HEK293T (cell line): ENCODE measurements around the gene SLC8A3.

Experiments
- CTCF ChIA-PET: fragments of 350-600 bp; formaldehyde crosslinking; extraction: SDS; loops from one replicate; lab custom pipeline; 2021; ENCODE audit warnings: antibody characterized with exemption, inconsistent platforms; lab: Yijun Ruan, JAX
- POLR2A ChIA-PET: fragments of 350-600 bp; formaldehyde crosslinking; extraction: SDS; loops from one replicate; lab custom pipeline; 2020; ENCODE audit warnings: antibody characterized with exemption, inconsistent platforms; lab: Yijun Ruan, JAX
- DNase-seq: peaks from one replicate; pipeline ENCODE4 v3.0.0; 2012; ENCODE audit warnings: mixed read lengths; ENCODE audit errors: extremely low spot score
- ARNT ChIP-seq: fragments of 450-650 bp; IDR thresholded peaks from 2 replicates; pipeline ENCODE4 v1.6.1; 2017; ENCODE audit warnings: mild to moderate bottlenecking
- BHLHE40 ChIP-seq: fragments of 450-650 bp; IDR thresholded peaks from 2 replicates; pipeline ENCODE4 v1.6.1; 2016; ENCODE audit warnings: mild to moderate bottlenecking, moderate library complexity, borderline replicate concordance
- CTBP1 ChIP-seq: fragments of 450-650 bp; IDR thresholded peaks from 2 replicates; pipeline ENCODE4 v1.6.1; 2016; ENCODE audit warnings: borderline replicate concordance
- ELF4 ChIP-seq: fragments of 450-650 bp; IDR thresholded peaks from 2 replicates; pipeline ENCODE4 v1.6.1; 2017; ENCODE audit warnings: antibody characterized with exemption
- FOXA1 ChIP-seq: fragments of 450-650 bp; IDR thresholded peaks from 2 replicates; pipeline ENCODE4 v1.6.1; 2016; ENCODE audit warnings: mild to moderate bottlenecking
- FOXK2 ChIP-seq: fragments of 450-650 bp; IDR thresholded peaks from 2 replicates; pipeline ENCODE4 v1.6.1; 2016; ENCODE audit warnings: mild to moderate bottlenecking
- FOXM1 ChIP-seq: fragments of 450-650 bp; IDR thresholded peaks from 2 replicates; pipeline ENCODE4 v1.6.1; 2017; ENCODE audit warnings: mild to moderate bottlenecking, borderline replicate concordance
- HDGF ChIP-seq: fragments of 450-650 bp; IDR thresholded peaks from 2 replicates; pipeline ENCODE4 v1.6.1; 2017; ENCODE audit warnings: antibody characterized with exemption, borderline replicate concordance
- L3MBTL2 ChIP-seq: fragments of 450-650 bp; conservative IDR thresholded peaks from 2 replicates; pipeline ENCODE4 v1.6.1; 2016; ENCODE audit warnings: mild to moderate bottlenecking
- LEF1 ChIP-seq: fragments of 450-650 bp; IDR thresholded peaks from 2 replicates; pipeline ENCODE4 v1.6.1; 2017; ENCODE audit warnings: mild to moderate bottlenecking, borderline replicate concordance
- NFRKB ChIP-seq: fragments of 450-650 bp; IDR thresholded peaks from 2 replicates; pipeline ENCODE4 v1.6.1; 2016; ENCODE audit warnings: mild to moderate bottlenecking, moderate library complexity
- SP1 ChIP-seq: fragments of 450-650 bp; IDR thresholded peaks from 2 replicates; pipeline ENCODE4 v1.6.1; 2017
- SUZ12 ChIP-seq: fragments of 450-650 bp; IDR thresholded peaks from 2 replicates; pipeline ENCODE4 v1.6.1; 2016; ENCODE audit warnings: mild to moderate bottlenecking
- TARDBP ChIP-seq: fragments of 450-650 bp; IDR thresholded peaks from 2 replicates; pipeline ENCODE4 v1.6.1; 2016
- ZNF384 ChIP-seq: fragments of 450-650 bp; IDR thresholded peaks from 2 replicates; pipeline ENCODE4 v1.6.1; 2016
- TF ChIP-seq, protein P1 (sequence below): fragments of 450-650 bp; IDR thresholded peaks from 2 replicates; pipeline ENCODE4 v1.6.1; 2016

Gene SLC8A3

DNA sequence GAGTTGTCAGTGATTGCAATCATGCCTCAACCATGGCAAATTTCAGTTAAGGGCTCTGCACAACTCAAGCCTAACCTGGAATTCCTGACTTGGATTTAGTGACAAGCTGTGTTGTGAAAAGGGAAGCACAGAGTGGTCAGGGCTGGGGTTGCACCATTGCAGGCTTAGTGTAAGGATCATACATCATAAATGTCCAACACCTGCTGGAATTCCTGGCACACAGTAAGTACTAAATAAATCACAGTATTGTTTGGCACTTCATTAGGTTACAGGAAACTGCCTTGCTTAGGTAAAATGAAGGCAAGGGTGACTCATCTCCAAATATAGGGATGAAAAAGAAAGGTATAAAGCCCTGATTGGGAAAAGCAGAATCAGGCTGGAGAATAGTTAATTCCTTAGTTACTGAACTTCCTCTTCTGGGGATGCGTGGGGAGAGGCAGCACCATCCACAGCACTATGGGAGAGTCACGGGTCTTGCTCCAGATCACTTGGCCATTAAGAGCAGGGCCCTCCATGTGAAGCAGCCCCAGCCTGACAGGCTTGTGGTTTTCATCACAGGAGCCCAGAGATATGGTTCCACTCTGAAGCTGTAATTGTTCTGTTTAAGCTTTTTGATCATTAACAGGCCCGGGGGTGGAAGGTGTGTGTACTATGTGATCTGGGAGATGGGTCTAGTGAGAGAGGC is 39.7 kb downstream of the SLC8A3 start:
- ChIA-PET POLR2A (no interaction called here), CTCF (no interaction called here)
- no peak for TF ChIP-seq SUZ12
- TF ChIP-seq NFRKB, result no peak
- no peak for TF ChIP-seq LEF1
- no peak for TF ChIP-seq ARNT
- TF ChIP-seq SP1, result no peak
- no peak for TF ChIP-seq CTBP1
- TF ChIP-seq FOXM1, result no peak
- DNase-seq, result no peak

GRCh38 chr14:70148351-70148750 is 40.4 kb downstream of the SLC8A3 start:
- no peak for TF ChIP-seq FOXM1
- TF ChIP-seq, protein P1, sequence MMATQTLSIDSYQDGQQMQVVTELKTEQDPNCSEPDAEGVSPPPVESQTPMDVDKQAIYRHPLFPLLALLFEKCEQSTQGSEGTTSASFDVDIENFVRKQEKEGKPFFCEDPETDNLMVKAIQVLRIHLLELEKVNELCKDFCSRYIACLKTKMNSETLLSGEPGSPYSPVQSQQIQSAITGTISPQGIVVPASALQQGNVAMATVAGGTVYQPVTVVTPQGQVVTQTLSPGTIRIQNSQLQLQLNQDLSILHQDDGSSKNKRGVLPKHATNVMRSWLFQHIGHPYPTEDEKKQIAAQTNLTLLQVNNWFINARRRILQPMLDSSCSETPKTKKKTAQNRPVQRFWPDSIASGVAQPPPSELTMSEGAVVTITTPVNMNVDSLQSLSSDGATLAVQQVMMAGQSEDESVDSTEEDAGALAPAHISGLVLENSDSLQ, result no peak
- ChIA-PET POLR2A (no interaction called here), CTCF (no interaction called here)
- DNase-seq, result no peak

DNA sequence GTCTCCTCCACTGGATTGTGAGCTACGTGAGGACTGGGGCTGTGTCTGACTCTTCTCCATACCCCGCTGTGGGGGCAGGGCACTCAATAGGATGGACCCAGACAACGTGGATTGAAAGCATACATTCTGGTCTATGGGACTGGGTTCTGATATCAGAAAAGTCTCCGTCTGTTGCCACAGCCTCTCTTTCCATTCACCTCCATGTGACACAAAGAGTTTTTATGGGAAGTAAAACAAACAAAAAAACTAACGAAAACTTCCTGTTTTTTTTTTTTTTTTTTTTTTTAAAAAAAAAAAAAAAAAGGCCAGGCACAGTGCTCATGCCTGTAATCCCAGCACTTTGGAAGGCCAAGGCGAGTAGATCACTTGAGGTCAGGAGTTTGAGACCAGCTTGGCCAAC is 44.7 kb downstream of the SLC8A3 start:
- ChIA-PET CTCF (no interaction called here), POLR2A (no interaction called here)
- TF ChIP-seq LEF1 (no peak), SP1 (no peak), FOXM1 (no peak), ZNF384 (no peak), NFRKB (no peak), TARDBP (no peak), FOXA1 (no peak), HDGF (no peak), L3MBTL2 (no peak), CTBP1 (no peak), BHLHE40 (no peak), FOXK2 (no peak)
- TF ChIP-seq, protein P1, result no peak
- no peak for DNase-seq

DNA sequence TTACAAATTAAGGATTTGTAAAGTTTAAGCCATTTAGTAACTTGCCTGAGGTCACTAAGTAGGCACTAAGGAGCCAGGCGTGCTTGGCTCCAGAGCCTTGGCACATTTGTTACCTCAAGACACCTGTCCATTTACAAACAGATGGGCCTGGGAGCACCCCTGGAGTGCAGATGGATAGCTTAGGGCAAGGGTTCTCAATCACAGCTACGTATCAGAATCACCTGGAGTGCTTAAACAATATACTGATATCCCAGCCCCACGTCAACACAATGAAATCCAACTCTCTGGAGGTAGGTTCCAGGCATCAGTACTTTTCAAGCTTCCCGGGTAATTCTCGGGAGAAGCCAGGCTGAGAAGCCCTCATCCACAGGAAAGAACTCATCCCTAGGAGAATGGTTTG is 45.4 kb downstream of the SLC8A3 start:
- no peak for DNase-seq
- no peak for TF ChIP-seq ARNT
- TF ChIP-seq NFRKB, result no peak
- no peak for TF ChIP-seq SUZ12
- no peak for TF ChIP-seq LEF1
- no peak for TF ChIP-seq FOXA1
- TF ChIP-seq, protein P1, result no peak
- no peak for TF ChIP-seq ELF4
- no peak for TF ChIP-seq ZNF384
- TF ChIP-seq L3MBTL2, result no peak
- no peak for TF ChIP-seq FOXK2
- no peak for TF ChIP-seq TARDBP
- TF ChIP-seq FOXM1, result no peak
- no peak for TF ChIP-seq SP1
- no peak for TF ChIP-seq BHLHE40
- TF ChIP-seq HDGF, result no peak
- CTCF ChIA-PET, result no interaction called here
- POLR2A ChIA-PET, result no interaction called here

DNA sequence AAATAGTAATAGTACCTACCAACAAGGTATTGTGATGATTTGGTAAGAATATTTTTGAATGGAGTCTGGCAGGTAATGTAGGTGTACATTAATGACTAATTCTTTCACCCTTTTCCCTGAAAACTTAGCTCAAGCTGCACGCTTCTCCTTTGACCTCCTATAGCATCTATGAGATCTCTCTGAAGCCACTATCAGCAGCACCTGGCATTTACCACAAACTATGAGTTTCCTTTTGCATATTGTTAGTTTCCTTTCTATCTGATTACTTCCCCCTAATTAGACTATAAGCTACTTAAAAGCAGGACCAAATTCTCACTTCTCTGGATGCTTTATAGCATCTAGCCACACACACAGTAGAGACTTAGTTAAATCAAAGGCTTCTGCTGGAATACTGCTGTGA is 48.1 kb downstream of the SLC8A3 start:
- ChIA-PET POLR2A (no interaction called here), CTCF (no interaction called here)
- no peak for DNase-seq
- TF ChIP-seq CTBP1, result no peak
- no peak for TF ChIP-seq ELF4
- no peak for TF ChIP-seq FOXM1
- no peak for TF ChIP-seq ARNT
- no peak for TF ChIP-seq BHLHE40
- no peak for TF ChIP-seq L3MBTL2
- TF ChIP-seq SP1, result no peak
- TF ChIP-seq FOXK2, result no peak
- no peak for TF ChIP-seq FOXA1
- no peak for TF ChIP-seq NFRKB
- no peak for TF ChIP-seq LEF1
- TF ChIP-seq, protein P1, result no peak
- TF ChIP-seq HDGF, result no peak
- no peak for TF ChIP-seq ZNF384

- DNase-seq, result no peak
Observed at GRCh38 chr14:70139384-70139783, 49.4 kb downstream of the SLC8A3 start.

More at GRCh38 chr14:70139384-70139783, 49.4 kb downstream of the SLC8A3 start:
- TF ChIP-seq ARNT (no peak), ZNF384 (no peak), CTBP1 (no peak), SUZ12 (no peak), TARDBP (no peak), FOXM1 (no peak)
- CTCF ChIA-PET, result interaction anchor here (0.7 kb wide), 1 partner anchor 81 kb away, joined by 3 read pairs; no protein-coding TSS in a partner anchor
- POLR2A ChIA-PET, result no interaction called here
